Thyroid gland (tissue), 4 donors: Measurements from ENCODE around the gene PAX5. TPM values are rescaled to one million over a fixed set of nuclear protein-coding genes. Genes with fewer than 3 reads are reported as not detected.

Experiments
- DNase-seq, 2 donors: peaks; one replicate each; pipeline ENCODE4 v3.0.0-alpha.2; 2019
- H3K27ac ChIP-seq, 3 donors: fragments of 200-600 bp; sonication (generic); 1 replicate in 2 of 3; 2 replicates in 1 of 3; pipeline ENCODE4 v1.5.1; 2016 to 2019; ENCODE audit warnings: mild to moderate bottlenecking in 1 of 3, moderate library complexity in 1 of 3
- H3K27me3 ChIP-seq: fragments of 200-600 bp; sonication (generic); one replicate; pipeline ENCODE4 v1.5.1; 2019
- H3K36me3 ChIP-seq, 2 donors: fragments of 200-600 bp; sonication (generic); one replicate each; pipeline ENCODE4 v1.5.1; 2016 to 2019
- H3K4me1 ChIP-seq, 2 donors: fragments of 200-600 bp; sonication (generic); one replicate each; pipeline ENCODE4 v1.5.1; 2017 to 2019
- H3K4me3 ChIP-seq, 3 donors: fragments of 200-600 bp; sonication (generic); replicated peaks in 1 of 3; 1 replicate in 2 of 3; 2 replicates in 1 of 3; pipeline ENCODE4 v1.5.1; 2016; ENCODE audit warnings: mild to moderate bottlenecking in 1 of 3
- H3K9me3 ChIP-seq: fragments of 200-600 bp; sonication (generic); one replicate; pipeline ENCODE4 v1.5.1; 2017
- CTCF ChIP-seq, 6 experiments: fragments of 200-600 bp in 3 of 6; fragments of 450-650 bp in 3 of 6; sonication (generic) in 3 of 6; IDR thresholded peaks; one replicate each; pipeline ENCODE4 v1.5.1; 2016 to 2019; ENCODE audit warnings: antibody characterized with exemption in 6 of 6, mild to moderate bottlenecking in 2 of 6, inconsistent platforms in 1 of 6, moderate library complexity in 1 of 6
- POLR2A ChIP-seq, 2 donors: fragments of 450-650 bp; IDR thresholded peaks; one replicate each; pipeline ENCODE4 v1.6.1; 2017; ENCODE audit warnings: antibody characterized with exemption in 2 of 2, mild to moderate bottlenecking in 2 of 2, moderate library complexity in 1 of 2
- WGBS, 2 donors: methylation state at CpG; one replicate each; pipeline ENCODE4 v1.1.5; 2017; 5-methylcytosine and 5-hydroxymethylcytosine counted together
- intact Hi-C: fragments of 100-400 bp; cut with DNase I; formaldehyde crosslinking; loops from one replicate; pipeline ENCODE4 v1.15.1; 2023
- total RNA-seq, 4 donors: library from RNA; depleted of rRNA; stranded (reverse); fragments of >200 nt; gene quantifications; one replicate each; pipeline ENCODE4 v1.2.3, GENCODE V29; 2016

PAX5 gene
- total RNA-seq, 4 donors from 2014 or later, result 0.68 TPM; not detected in 3

- TF ChIP-seq POLR2A (IDR thresholded peaks at IDR 0.05) (no peak), CTCF (IDR thresholded peaks at IDR 0.05) (no peak)
- DNase-seq, result no peak
- no peaks in the 10 kb centered on the region for H3K27me3 ChIP-seq
- H3K4me1 ChIP-seq, result no peaks in the 10 kb centered on the region
- intact Hi-C loops, result no loop called here
- H3K27ac ChIP-seq, result no peak overlapping the region
- no peaks in the 10 kb centered on the region for H3K9me3 ChIP-seq
- H3K4me3 ChIP-seq, result no peak overlapping the region
- H3K36me3 ChIP-seq, result no peaks in the 10 kb centered on the region
- 93% methylated on average over 20 of the region's 20 CpGs for WGBS, 2 donors
These were observed 168.1 kb downstream of the PAX5 start for GRCh38 chr9:36865731-36866635.

GRCh38 chr9:36864491-36865410 is 169.3 kb downstream of the PAX5 start:
- Histone ChIP-seq H3K4me1 (no peaks in the 10 kb centered on the region), H3K9me3 (no peaks in the 10 kb centered on the region), H3K4me3 (no peak overlapping the region), H3K36me3 (no peaks in the 10 kb centered on the region), H3K27me3 (no peaks in the 10 kb centered on the region), H3K27ac (no peak overlapping the region)
- no peak for DNase-seq
- intact Hi-C loops, result no loop called here
- WGBS, 2 donors, result 56 to 69% methylated on average over 8 to 13 of the region's 31 CpGs
- TF ChIP-seq CTCF (IDR thresholded peaks at IDR 0.05), result no peak
- TF ChIP-seq POLR2A (IDR thresholded peaks at IDR 0.05), result no peak

- H3K27me3 ChIP-seq, result no peaks in the 10 kb centered on the region
- WGBS, 2 donors, result 43 to 56% methylated on average over 16 to 21 of the region's 21 CpGs
- H3K4me3 ChIP-seq, result no peak overlapping the region
- no peaks in the 10 kb centered on the region for H3K4me1 ChIP-seq
- no peaks in the 10 kb centered on the region for H3K36me3 ChIP-seq
- TF ChIP-seq POLR2A (IDR thresholded peaks at IDR 0.05) (no peak), CTCF (IDR thresholded peaks at IDR 0.05) (peak in 3 of 6 experiments; percentile 13 to 50 (median 16))
- intact Hi-C loops, result no loop called here
- no peak overlapping the region for H3K27ac ChIP-seq
- DNase-seq, result peak; percentile 6 to 21
- no peaks in the 10 kb centered on the region for H3K9me3 ChIP-seq
These were observed 171.6 kb downstream of the PAX5 start for GRCh38 chr9:36862206-36863145.

- no peak overlapping the region for H3K27ac ChIP-seq
- no peaks in the 10 kb centered on the region for H3K27me3 ChIP-seq
- intact Hi-C loops, result no loop called here
- no peak for TF ChIP-seq POLR2A (IDR thresholded peaks at IDR 0.05)
- TF ChIP-seq CTCF (IDR thresholded peaks at IDR 0.05), result no peak
- no peak overlapping the region for H3K4me3 ChIP-seq
- no peak for DNase-seq
- no peaks in the 10 kb centered on the region for H3K4me1 ChIP-seq
- 69 to 74% methylated on average over 7 of the region's 7 CpGs for WGBS, 2 donors
- H3K36me3 ChIP-seq, result no peaks in the 10 kb centered on the region
- no peaks in the 10 kb centered on the region for H3K9me3 ChIP-seq
These were observed 172.4 kb downstream of the PAX5 start for GRCh38 chr9:36861528-36862205.
